ENCODE results near the gene MS4A12. TPM values are rescaled to one million over a fixed set of nuclear protein-coding genes. Genes with fewer than 3 reads are reported as not detected.

MS4A12 gene
- total RNA-seq, 4 donors from 2014 or later, result not detected

DNA sequence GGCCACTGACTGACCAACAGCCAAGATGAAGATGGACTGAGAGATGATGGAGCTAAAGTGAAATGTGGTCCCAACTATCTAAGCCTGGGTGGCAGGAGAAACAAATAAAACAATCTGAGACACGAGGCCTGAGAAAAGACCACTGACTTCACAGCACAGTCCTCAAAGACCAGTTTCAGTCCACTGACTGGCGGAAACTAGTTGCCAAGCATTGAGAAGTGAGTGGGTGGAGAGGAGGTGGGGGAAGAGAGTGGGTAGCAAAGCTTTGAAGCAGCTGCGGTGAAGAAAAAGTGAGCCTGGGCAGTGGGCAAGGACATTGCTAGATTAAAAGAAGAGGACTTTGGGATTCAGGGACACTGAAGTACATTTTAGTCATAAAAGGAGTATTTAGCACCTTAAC is 35.0 kb upstream of the MS4A12 start:
- no peaks in the 10 kb centered on the region for H3K27me3 ChIP-seq
- DNase-seq, result peak in 2 of 3 donors; percentile 64 to 70
- no peaks in the 10 kb centered on the region for H3K9me3 ChIP-seq
- no peaks in the 10 kb centered on the region for H3K36me3 ChIP-seq
- peak overlapping the region in 2 of 4 donors; percentile 11 to 34 for H3K4me3 ChIP-seq
- peak overlapping the region in 2 of 4 donors; percentile 58 to 73 for H3K27ac ChIP-seq
- no peak for TF ChIP-seq POLR2A (IDR thresholded peaks at IDR 0.05)
- TF ChIP-seq, protein P1, sequence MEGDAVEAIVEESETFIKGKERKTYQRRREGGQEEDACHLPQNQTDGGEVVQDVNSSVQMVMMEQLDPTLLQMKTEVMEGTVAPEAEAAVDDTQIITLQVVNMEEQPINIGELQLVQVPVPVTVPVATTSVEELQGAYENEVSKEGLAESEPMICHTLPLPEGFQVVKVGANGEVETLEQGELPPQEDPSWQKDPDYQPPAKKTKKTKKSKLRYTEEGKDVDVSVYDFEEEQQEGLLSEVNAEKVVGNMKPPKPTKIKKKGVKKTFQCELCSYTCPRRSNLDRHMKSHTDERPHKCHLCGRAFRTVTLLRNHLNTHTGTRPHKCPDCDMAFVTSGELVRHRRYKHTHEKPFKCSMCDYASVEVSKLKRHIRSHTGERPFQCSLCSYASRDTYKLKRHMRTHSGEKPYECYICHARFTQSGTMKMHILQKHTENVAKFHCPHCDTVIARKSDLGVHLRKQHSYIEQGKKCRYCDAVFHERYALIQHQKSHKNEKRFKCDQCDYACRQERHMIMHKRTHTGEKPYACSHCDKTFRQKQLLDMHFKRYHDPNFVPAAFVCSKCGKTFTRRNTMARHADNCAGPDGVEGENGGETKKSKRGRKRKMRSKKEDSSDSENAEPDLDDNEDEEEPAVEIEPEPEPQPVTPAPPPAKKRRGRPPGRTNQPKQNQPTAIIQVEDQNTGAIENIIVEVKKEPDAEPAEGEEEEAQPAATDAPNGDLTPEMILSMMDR (IDR thresholded peaks at IDR 0.05), result no peak
- peaks cover 0 to 3% (median 0%) of the 10 kb centered on the region in 4 donors for H3K4me1 ChIP-seq

DNA sequence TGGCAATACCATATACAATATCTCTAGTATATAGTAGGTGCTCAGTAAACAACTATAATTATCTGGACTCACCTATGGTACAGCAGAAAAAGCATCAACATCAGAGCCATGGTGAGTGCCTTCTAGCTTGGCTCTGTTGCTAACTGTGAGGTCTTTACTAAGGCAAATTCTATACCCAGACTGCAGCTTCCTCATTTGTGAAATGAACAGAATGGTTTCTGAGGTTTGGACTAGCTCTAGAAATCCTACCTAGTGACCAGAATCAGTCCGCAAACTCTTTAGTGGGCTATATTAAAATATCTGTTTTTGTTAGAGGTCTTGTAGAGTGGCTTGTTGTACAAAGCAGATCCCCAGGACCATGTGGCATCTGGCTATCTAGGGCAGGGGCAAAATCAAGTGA is 33.2 kb upstream of the MS4A12 start:
- Histone ChIP-seq H3K4me3 (peak overlapping the region in 1 of 4 donors; percentile 9), H3K27ac (peak overlapping the region in 1 of 4 donors; percentile 46), H3K4me1 (peaks cover 0 to 3% (median 0%) of the 10 kb centered on the region in 4 donors), H3K9me3 (no peaks in the 10 kb centered on the region), H3K36me3 (no peaks in the 10 kb centered on the region), H3K27me3 (no peaks in the 10 kb centered on the region)
- DNase-seq, result no peak
- TF ChIP-seq POLR2A (IDR thresholded peaks at IDR 0.05), result no peak
- TF ChIP-seq, protein P1 (IDR thresholded peaks at IDR 0.05), result no peak

DNA sequence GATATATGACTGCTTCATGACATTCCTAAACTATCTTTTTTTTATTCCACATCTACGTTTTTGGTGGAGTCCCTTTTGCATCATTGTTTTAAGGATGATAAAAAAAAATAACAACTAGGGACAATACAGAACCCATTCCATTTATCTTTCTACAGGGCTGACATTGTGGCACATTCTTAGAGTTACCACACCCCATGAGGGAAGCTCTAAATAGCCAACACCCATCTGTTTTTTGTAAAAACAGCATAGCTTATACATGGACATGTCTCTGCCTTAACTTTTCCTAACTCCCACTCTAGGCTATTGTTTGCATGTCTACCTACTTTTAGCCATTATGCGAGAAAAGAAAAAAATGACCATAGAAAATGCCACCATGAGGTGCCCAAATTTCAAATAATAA is 23.7 kb upstream of the MS4A12 start:
- H3K9me3 ChIP-seq, result no peaks in the 10 kb centered on the region
- H3K27ac ChIP-seq, result no peak overlapping the region
- no peaks in the 10 kb centered on the region for H3K27me3 ChIP-seq
- no peak for DNase-seq
- H3K4me3 ChIP-seq, result no peak overlapping the region
- no peaks in the 10 kb centered on the region for H3K36me3 ChIP-seq
- no peak for TF ChIP-seq POLR2A (IDR thresholded peaks at IDR 0.05)
- TF ChIP-seq, protein P1 (IDR thresholded peaks at IDR 0.05), result no peak
- no peaks in the 10 kb centered on the region for H3K4me1 ChIP-seq

DNA sequence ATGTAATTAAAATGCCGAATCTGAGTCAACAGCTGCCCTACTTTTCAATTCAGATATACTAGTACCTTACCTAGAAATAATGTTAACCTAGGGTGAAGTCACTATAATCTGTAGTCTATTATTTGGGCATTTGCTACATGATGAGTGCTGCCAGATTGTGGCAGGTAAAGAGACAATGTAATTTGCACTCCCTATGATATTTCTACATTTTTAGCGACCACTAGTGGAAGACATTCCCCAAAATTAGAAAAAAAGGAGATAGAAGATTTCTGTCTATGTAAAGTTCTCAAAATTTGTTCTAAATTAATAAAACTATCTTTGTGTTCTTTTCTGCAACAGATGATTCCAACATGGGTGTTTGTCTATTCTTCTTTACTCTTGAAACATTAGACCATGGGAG is 22.9 kb upstream of the MS4A12 start:
- no peak overlapping the region for H3K4me3 ChIP-seq
- no peaks in the 10 kb centered on the region for H3K27me3 ChIP-seq
- no peaks in the 10 kb centered on the region for H3K36me3 ChIP-seq
- no peaks in the 10 kb centered on the region for H3K4me1 ChIP-seq
- H3K9me3 ChIP-seq, result no peaks in the 10 kb centered on the region
- no peak for DNase-seq
- no peak for TF ChIP-seq POLR2A (IDR thresholded peaks at IDR 0.05)
- TF ChIP-seq, protein P1 (IDR thresholded peaks at IDR 0.05), result no peak
- no peak overlapping the region for H3K27ac ChIP-seq

DNA sequence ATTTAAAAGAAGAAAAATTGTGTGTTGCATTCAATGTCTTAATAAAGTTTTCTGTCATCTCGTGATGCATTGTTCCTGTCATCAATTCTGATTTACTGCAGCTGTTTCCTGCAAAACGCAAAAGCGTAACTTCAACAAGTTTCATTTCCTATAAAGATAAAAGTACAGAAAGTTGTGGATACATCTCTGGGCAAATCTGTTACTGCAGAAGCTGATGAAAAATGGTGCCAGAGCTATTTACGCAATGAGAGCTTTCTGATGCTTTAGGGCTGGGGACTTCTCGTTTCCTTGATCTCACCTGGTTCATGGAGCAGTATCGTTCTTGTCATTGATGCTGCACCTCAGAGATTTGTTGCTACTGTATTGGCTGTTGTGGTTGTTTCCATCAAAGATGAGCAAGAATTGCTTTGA is 15.5 kb upstream of the MS4A12 start:
- no peaks in the 10 kb centered on the region for H3K9me3 ChIP-seq
- TF ChIP-seq POLR2A (IDR thresholded peaks at IDR 0.05), result no peak
- TF ChIP-seq, protein P1 (IDR thresholded peaks at IDR 0.05), result no peak
- peak in 2 of 3 donors; percentile 30 to 50 for DNase-seq
- no peaks in the 10 kb centered on the region for H3K27me3 ChIP-seq
- peak overlapping the region in 1 of 4 donors; percentile 28 for H3K27ac ChIP-seq
- H3K4me3 ChIP-seq, result no peak overlapping the region
- no peaks in the 10 kb centered on the region for H3K4me1 ChIP-seq
- no peaks in the 10 kb centered on the region for H3K36me3 ChIP-seq

DNA sequence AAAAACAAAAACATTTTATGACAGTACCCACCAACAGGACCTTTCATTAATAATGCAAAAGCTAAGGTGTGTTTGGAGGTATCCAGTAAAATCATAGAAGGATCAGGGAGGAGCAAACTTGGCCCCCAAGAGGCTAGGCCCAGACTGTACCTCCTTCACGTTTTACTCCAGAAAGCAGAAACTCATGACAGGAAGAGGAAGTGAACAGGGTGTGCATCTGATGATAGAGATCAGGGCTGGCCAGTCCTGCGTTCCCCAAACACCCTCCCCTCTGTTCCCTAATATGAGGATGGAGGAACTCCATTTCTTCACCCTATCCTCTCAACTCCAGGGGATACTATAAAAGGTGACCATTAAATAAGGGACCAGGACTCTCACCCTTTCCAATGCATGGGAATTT is 10.2 kb upstream of the MS4A12 start:
- peak in 2 of 3 donors; percentile 39 to 49 for DNase-seq
- Histone ChIP-seq H3K27ac (no peak overlapping the region), H3K9me3 (no peaks in the 10 kb centered on the region), H3K36me3 (no peaks in the 10 kb centered on the region), H3K27me3 (no peaks in the 10 kb centered on the region), H3K4me3 (no peak overlapping the region), H3K4me1 (no peaks in the 10 kb centered on the region)
- TF ChIP-seq, protein P1 (IDR thresholded peaks at IDR 0.05), result no peak
- no peak for TF ChIP-seq POLR2A (IDR thresholded peaks at IDR 0.05)
